ENCODE data around the gene ALDH1A2.
"Not testable (repeated sequence)": the region's sequence is repeated elsewhere in the genome, so short reads cannot be mapped to it uniquely, and the experiment has no call there.

The ALDH1A2 gene

GRCh38 chr15:58065445-58066041, at the start of gene ALDH1A2:
Gene ALDH1A2, minus strand, starts transcription at chr15:58065711. Its CDS starts 61 bp downstream, at chr15:58065650.
- TF ChIP-seq CTCF (conservative IDR thresholded peaks at IDR 0.05), result no peak

GRCh38 chr15:58114812-58115211, 49.3 kb upstream of the ALDH1A2 start:
- no peak overlapping the region for H3K27ac ChIP-seq
- no peak for TF ChIP-seq CTCF (conservative IDR thresholded peaks at IDR 0.05)

More at GRCh38 chr15:58065445-58066041, at the start of gene ALDH1A2:
- H3K27ac ChIP-seq, result no peak within 1 kb of the TSS

- TF ChIP-seq CTCF (conservative IDR thresholded peaks at IDR 0.05), result no peak
- no peak overlapping the region for H3K27ac ChIP-seq
These were observed 48.9 kb upstream of the ALDH1A2 start for GRCh38 chr15:58114388-58114787.

- not testable (repeated sequence) for H3K27ac ChIP-seq
These were observed 47.8 kb upstream of the ALDH1A2 start for GRCh38 chr15:58113358-58113757.

GRCh38 chr15:58111718-58112104, 46.2 kb upstream of the ALDH1A2 start:
- no peak overlapping the region for H3K27ac ChIP-seq
- no peak for TF ChIP-seq CTCF (conservative IDR thresholded peaks at IDR 0.05)

- H3K27ac ChIP-seq, result no peak overlapping the region
- no peak for TF ChIP-seq CTCF (conservative IDR thresholded peaks at IDR 0.05)
These were observed 45.6 kb upstream of the ALDH1A2 start for GRCh38 chr15:58110999-58111717.

GRCh38 chr15:58109419-58109818, 43.9 kb upstream of the ALDH1A2 start:
- no peak overlapping the region for H3K27ac ChIP-seq
- no peak for TF ChIP-seq CTCF (conservative IDR thresholded peaks at IDR 0.05)

- H3K27ac ChIP-seq, result no peak overlapping the region
- TF ChIP-seq CTCF (conservative IDR thresholded peaks at IDR 0.05), result no peak
These were observed 42.6 kb upstream of the ALDH1A2 start for GRCh38 chr15:58108117-58108516.

All from VCaP (cell line).